Daoy (cell line): ENCODE data around the gene WNT7A. TPM values are rescaled to one million over a fixed set of nuclear protein-coding genes. Genes with fewer than 3 reads are reported as not detected.
A peak's percentile ranks its signal among the peaks of the same experiment; 100 is the strongest.

Experiments
- DNase-seq: peaks from one replicate; pipeline ENCODE4 v3.0.0-alpha.2; 2015; ENCODE audit warnings: low read depth
- total RNA-seq: library from RNA; depleted of rRNA; stranded (reverse); fragments of >200 nt; shearing (Covaris generic); gene quantifications from 2 replicates; pipeline ENCODE4 v1.2.3, GENCODE V29; 2014

Gene WNT7A
- total RNA-seq, 1 experiment from 2014 or later = 0.29 TPM

GRCh38 chr3:13827699-13828098 is 52.2 kb downstream of the WNT7A start:
- DNase-seq = no peak

GRCh38 chr3:13827256-13827655 is 52.6 kb downstream of the WNT7A start:
- DNase-seq = no peak

- no peak for DNase-seq
Measured at GRCh38 chr3:13826672-13827071, 53.2 kb downstream of the WNT7A start.

GRCh38 chr3:13825821-13826220 is 54.0 kb downstream of the WNT7A start:
- DNase-seq = no peak

GRCh38 chr3:13825311-13825579 is 54.6 kb downstream of the WNT7A start:
- DNase-seq = no peak

GRCh38 chr3:13824521-13825310 is 55.2 kb downstream of the WNT7A start:
- DNase-seq = no peak

- no peak for DNase-seq
Measured at GRCh38 chr3:13823692-13824091, 56.2 kb downstream of the WNT7A start.

GRCh38 chr3:13822871-13823585 is 56.8 kb downstream of the WNT7A start:
- DNase-seq = no peak

- DNase-seq = peak; percentile 66
Measured at GRCh38 chr3:13822042-13822441, 57.8 kb downstream of the WNT7A start.

- no peak for DNase-seq
Measured at GRCh38 chr3:13821126-13821525, 58.7 kb downstream of the WNT7A start.

- DNase-seq = peak; percentile 35
Measured at GRCh38 chr3:13818919-13819318, 61.0 kb downstream of the WNT7A start.

- DNase-seq = no peak
Measured at GRCh38 chr3:13815088-13815683, 64.7 kb downstream of the WNT7A start.

GRCh38 chr3:13812034-13812471 is 67.8 kb downstream of the WNT7A start:
- DNase-seq = no peak

- no peak for DNase-seq
Measured at GRCh38 chr3:13811614-13812013, 68.3 kb downstream of the WNT7A start.

- no peak for DNase-seq
Measured at GRCh38 chr3:13808550-13808949, 71.3 kb downstream of the WNT7A start.

- DNase-seq = peak; percentile 87
Measured at GRCh38 chr3:13801361-13802204, 78.3 kb downstream of the WNT7A start.

GRCh38 chr3:13800064-13800463 is 79.8 kb downstream of the WNT7A start:
- no peak for DNase-seq

GRCh38 chr3:13798401-13798800 is 81.5 kb downstream of the WNT7A start:
- DNase-seq = no peak

GRCh38 chr3:13796701-13797460 is 83.0 kb downstream of the WNT7A start:
- DNase-seq = no peak

GRCh38 chr3:13795816-13796215 is 84.1 kb downstream of the WNT7A start:
- no peak for DNase-seq

- DNase-seq = no peak
Measured at GRCh38 chr3:13794322-13794721, 85.5 kb downstream of the WNT7A start.
